ENCODE results near the gene GMDS. TPM values are rescaled to one million over a fixed set of nuclear protein-coding genes. Genes with fewer than 3 reads are reported as not detected.

The GMDS gene
- total RNA-seq, 4 donors from 2014 or later = 197 to 375 (median 215) TPM

- Histone ChIP-seq H3K9me3 (no peaks in the 10 kb centered on the region), H3K4me1 (no peaks in the 10 kb centered on the region), H3K36me3 (peaks cover 0 to 2% (median 0%) of the 10 kb centered on the region in 3 donors), H3K4me3 (no peak overlapping the region), H3K27ac (no peak overlapping the region), H3K27me3 (no peaks in the 10 kb centered on the region)
- TF ChIP-seq POLR2A (IDR thresholded peaks at IDR 0.05) (no peak), CTCF (IDR thresholded peaks at IDR 0.05) (no peak)
- no peak for DNase-seq
Measured at GRCh38 chr6:1720620-1721322, 524.6 kb downstream of the GMDS start.

GRCh38 chr6:1719922-1720321 lies 525.5 kb downstream of the GMDS start:
- TF ChIP-seq CTCF (IDR thresholded peaks at IDR 0.05) (no peak), POLR2A (IDR thresholded peaks at IDR 0.05) (no peak)
- no peaks in the 10 kb centered on the region for H3K27me3 ChIP-seq

GRCh38 chr6:1716868-1717267 lies 528.5 kb downstream of the GMDS start:
- no peaks in the 10 kb centered on the region for H3K4me1 ChIP-seq
- no peaks in the 10 kb centered on the region for H3K27me3 ChIP-seq
- no peak for DNase-seq
- no peaks in the 10 kb centered on the region for H3K36me3 ChIP-seq
- no peak overlapping the region for H3K4me3 ChIP-seq
- no peaks in the 10 kb centered on the region for H3K9me3 ChIP-seq
- no peak overlapping the region for H3K27ac ChIP-seq
- TF ChIP-seq POLR2A (IDR thresholded peaks at IDR 0.05) = no peak
- TF ChIP-seq CTCF (IDR thresholded peaks at IDR 0.05) = no peak

More at GRCh38 chr6:1719922-1720321, 525.5 kb downstream of the GMDS start:
- no peaks in the 10 kb centered on the region for H3K36me3 ChIP-seq
- no peaks in the 10 kb centered on the region for H3K9me3 ChIP-seq
- no peak for DNase-seq
- no peak overlapping the region for H3K27ac ChIP-seq
- no peaks in the 10 kb centered on the region for H3K4me1 ChIP-seq
- H3K4me3 ChIP-seq = no peak overlapping the region

GRCh38 chr6:1716396-1716795 lies 529.0 kb downstream of the GMDS start:
- H3K4me1 ChIP-seq = no peaks in the 10 kb centered on the region
- no peak overlapping the region for H3K4me3 ChIP-seq
- no peaks in the 10 kb centered on the region for H3K36me3 ChIP-seq
- H3K9me3 ChIP-seq = no peaks in the 10 kb centered on the region
- no peaks in the 10 kb centered on the region for H3K27me3 ChIP-seq
- no peak for DNase-seq
- TF ChIP-seq CTCF (IDR thresholded peaks at IDR 0.05) (no peak), POLR2A (IDR thresholded peaks at IDR 0.05) (no peak)
- H3K27ac ChIP-seq = no peak overlapping the region

- no peaks in the 10 kb centered on the region for H3K27me3 ChIP-seq
- H3K36me3 ChIP-seq = no peaks in the 10 kb centered on the region
- no peak overlapping the region for H3K27ac ChIP-seq
- TF ChIP-seq POLR2A (IDR thresholded peaks at IDR 0.05) = no peak
- no peak for TF ChIP-seq CTCF (IDR thresholded peaks at IDR 0.05)
- no peak for DNase-seq
- H3K4me3 ChIP-seq = no peak overlapping the region
- H3K4me1 ChIP-seq = no peaks in the 10 kb centered on the region
- no peaks in the 10 kb centered on the region for H3K9me3 ChIP-seq
Measured at GRCh38 chr6:1715336-1715735, 530.1 kb downstream of the GMDS start.

All from Peyer's patch (tissue), 4 donors.